ENCODE data around the gene LIN37. TPM values are rescaled to one million over a fixed set of nuclear protein-coding genes. Genes with fewer than 3 reads are reported as not detected.

LIN37 gene
- total and polyA plus RNA-seq, 2 of the 13 experiments (the other 11 are each of a cell fraction or from before 2014, with no cell fraction given) = 6.3 to 8.7 TPM

DNA sequence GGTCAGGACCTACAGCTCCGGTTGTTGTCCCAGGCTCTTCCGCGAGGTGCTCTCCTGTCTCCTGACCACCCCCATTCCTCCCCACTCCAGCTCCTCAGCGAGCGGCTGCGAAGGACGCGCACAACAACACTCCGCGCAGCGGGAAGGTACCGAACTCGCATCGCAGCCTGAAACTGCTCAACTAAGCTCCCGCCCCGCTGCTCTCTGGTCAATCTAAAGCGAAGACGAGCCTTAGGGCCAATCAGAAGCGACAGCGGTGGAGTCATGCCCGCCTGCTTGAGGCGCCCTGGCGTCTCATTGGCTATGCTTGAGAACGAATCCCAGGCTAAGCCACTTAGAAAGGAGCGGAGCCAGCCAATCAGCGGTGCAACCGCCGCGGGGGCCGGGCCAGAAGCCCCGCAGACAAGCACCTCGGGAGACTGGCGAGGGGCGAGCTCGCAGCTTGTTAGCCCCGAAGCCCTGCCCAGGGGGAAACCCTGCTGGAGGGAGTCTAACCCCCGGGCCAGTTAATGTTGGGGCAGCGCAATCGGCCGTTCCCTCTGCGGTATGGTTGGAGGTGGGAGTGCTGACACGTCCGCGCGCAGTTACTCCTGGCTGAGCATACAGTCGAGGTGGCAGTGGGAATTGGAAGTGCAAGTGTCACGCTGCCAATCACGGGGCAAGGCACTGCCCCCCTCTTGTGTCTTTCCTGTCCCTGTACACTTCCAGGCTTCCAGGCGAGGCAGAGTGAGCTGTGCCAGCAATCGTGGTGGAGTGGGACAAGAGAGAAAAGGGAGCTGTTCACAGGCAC lies 46.0 kb upstream of the LIN37 start (continued):
- no peak for TF ChIP-seq ZNF614 (CRISPR knock-in tag; IDR thresholded peaks at IDR 0.05; ENCODE audit: borderline replicate concordance)
- peak; percentile 52 for TF ChIP-seq HNRNPLL (IDR thresholded peaks at IDR 0.05; ENCODE audit: low read depth, low read length, poor library complexity, severe bottlenecking)
- no peak for TF ChIP-seq NCOA1 (CRISPR knock-in tag; IDR thresholded peaks at IDR 0.05)
- 0 out of 2 replicates have a peak, but pooled peaks have one; percentile 65 for TF ChIP-seq ZFP90 (CRISPR knock-in tag; IDR thresholded peaks at IDR 0.05; ENCODE audit: borderline replicate concordance)
- TF ChIP-seq ZFP62 (CRISPR knock-in tag; IDR thresholded peaks at IDR 0.05) = no peak
- TF ChIP-seq ZNF776 (CRISPR knock-in tag; IDR thresholded peaks at IDR 0.05) = peak; percentile 26; the same call in 1 of the 2 replicates
- no peak for TF ChIP-seq HOXA7 (CRISPR knock-in tag; IDR thresholded peaks at IDR 0.05)
- TF ChIP-seq NR2F1 (CRISPR knock-in tag; IDR thresholded peaks at IDR 0.05) = no peak
- no peak for TF ChIP-seq ZNF564 (CRISPR knock-in tag; IDR thresholded peaks at IDR 0.05)
- no peak for TF ChIP-seq ZNF644 (CRISPR knock-in tag; IDR thresholded peaks at IDR 0.05; ENCODE audit: low read depth)
- TF ChIP-seq MEIS2 (CRISPR knock-in tag; IDR thresholded peaks at IDR 0.05) = 0 out of 2 replicates have a peak, but pooled peaks have one; percentile 8
- TF ChIP-seq SRF (IDR thresholded peaks at IDR 0.05; ENCODE audit: low read depth, low read length) = no peak
- 0 out of 2 replicates have a peak, but pooled peaks have one; percentile 63 for TF ChIP-seq ZFP37 (CRISPR knock-in tag; IDR thresholded peaks at IDR 0.05; ENCODE audit: borderline replicate concordance)
- peak; percentile 84; the same call in 1 of the 2 replicates for TF ChIP-seq MTF2 (CRISPR knock-in tag; IDR thresholded peaks at IDR 0.05; ENCODE audit: borderline replicate concordance)
- no peak for TF ChIP-seq KDM1A (CRISPR knock-in tag; IDR thresholded peaks at IDR 0.05)
- TF ChIP-seq, protein P1, sequence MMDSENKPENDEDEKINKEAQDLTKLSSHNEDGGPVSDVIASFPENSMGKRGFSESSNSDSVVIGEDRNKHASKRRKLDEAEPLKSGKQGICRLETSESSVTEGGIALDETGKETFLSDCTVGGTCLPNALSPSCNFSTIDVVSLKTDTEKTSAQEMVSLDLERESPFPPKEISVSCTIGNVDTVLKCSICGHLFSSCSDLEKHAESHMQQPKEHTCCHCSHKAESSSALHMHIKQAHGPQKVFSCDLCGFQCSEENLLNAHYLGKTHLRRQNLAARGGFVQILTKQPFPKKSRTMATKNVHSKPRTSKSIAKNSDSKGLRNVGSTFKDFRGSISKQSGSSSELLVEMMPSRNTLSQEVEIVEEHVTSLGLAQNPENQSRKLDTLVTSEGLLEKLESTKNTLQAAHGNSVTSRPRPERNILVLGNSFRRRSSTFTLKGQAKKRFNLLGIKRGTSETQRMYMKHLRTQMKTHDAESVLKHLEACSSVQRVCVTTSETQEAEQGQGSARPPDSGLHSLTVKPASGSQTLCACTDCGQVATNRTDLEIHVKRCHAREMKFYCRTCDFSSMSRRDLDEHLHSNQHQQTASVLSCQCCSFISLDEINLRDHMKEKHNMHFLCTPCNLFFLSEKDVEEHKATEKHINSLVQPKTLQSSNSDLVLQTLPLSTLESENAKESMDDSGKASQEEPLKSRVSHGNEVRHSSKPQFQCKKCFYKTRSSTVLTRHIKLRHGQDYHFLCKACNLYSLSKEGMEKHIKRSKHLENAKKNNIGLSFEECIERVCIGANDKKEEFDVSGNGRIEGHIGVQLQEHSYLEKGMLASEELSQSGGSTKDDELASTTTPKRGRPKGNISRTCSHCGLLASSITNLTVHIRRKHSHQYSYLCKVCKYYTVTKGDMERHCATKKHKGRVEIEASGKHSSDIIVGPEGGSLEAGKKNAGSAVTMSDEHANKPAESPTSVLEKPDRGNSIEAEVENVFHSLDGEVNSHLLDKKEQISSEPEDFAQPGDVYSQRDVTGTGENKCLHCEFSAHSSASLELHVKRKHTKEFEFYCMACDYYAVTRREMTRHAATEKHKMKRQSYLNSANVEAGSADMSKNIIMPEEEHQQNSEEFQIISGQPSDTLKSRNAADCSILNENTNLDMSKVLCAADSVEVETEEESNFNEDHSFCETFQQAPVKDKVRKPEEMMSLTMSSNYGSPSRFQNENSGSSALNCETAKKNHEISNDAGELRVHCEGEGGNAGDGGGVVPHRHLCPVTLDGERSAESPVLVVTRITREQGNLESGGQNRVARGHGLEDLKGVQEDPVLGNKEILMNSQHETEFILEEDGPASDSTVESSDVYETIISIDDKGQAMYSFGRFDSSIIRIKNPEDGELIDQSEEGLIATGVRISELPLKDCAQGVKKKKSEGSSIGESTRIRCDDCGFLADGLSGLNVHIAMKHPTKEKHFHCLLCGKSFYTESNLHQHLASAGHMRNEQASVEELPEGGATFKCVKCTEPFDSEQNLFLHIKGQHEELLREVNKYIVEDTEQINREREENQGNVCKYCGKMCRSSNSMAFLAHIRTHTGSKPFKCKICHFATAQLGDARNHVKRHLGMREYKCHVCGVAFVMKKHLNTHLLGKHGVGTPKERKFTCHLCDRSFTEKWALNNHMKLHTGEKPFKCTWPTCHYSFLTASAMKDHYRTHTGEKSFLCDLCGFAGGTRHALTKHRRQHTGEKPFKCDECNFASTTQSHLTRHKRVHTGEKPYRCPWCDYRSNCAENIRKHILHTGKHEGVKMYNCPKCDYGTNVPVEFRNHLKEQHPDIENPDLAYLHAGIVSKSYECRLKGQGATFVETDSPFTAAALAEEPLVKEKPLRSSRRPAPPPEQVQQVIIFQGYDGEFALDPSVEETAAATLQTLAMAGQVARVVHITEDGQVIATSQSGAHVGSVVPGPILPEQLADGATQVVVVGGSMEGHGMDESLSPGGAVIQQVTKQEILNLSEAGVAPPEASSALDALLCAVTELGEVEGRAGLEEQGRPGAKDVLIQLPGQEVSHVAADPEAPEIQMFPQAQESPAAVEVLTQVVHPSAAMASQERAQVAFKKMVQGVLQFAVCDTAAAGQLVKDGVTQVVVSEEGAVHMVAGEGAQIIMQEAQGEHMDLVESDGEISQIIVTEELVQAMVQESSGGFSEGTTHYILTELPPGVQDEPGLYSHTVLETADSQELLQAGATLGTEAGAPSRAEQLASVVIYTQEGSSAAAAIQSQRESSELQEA (CRISPR knock-in tag; IDR thresholded peaks at IDR 0.05; ENCODE audit: not compliant biosample characterization) = peak; percentile 39
- no peak for TF ChIP-seq ZC3H4 (CRISPR knock-in tag; IDR thresholded peaks at IDR 0.05; ENCODE audit: borderline replicate concordance)
- TF ChIP-seq CCDC6 (CRISPR knock-in tag; IDR thresholded peaks at IDR 0.05) = no peak
- TF ChIP-seq, protein P2, sequence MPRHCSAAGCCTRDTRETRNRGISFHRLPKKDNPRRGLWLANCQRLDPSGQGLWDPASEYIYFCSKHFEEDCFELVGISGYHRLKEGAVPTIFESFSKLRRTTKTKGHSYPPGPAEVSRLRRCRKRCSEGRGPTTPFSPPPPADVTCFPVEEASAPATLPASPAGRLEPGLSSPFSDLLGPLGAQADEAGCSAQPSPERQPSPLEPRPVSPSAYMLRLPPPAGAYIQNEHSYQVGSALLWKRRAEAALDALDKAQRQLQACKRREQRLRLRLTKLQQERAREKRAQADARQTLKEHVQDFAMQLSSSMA (CRISPR knock-in tag; IDR thresholded peaks at IDR 0.05) = peak; percentile 94
- TF ChIP-seq HHEX (CRISPR knock-in tag; IDR thresholded peaks at IDR 0.05) = no peak
- peak; percentile 75 for TF ChIP-seq SALL1 (CRISPR knock-in tag; IDR thresholded peaks at IDR 0.05)
- no peak for TF ChIP-seq ZNF546 (CRISPR knock-in tag; conservative IDR thresholded peaks at IDR 0.05)
- no peak for TF ChIP-seq POLR2AphosphoS2 (IDR thresholded peaks at IDR 0.05; ENCODE audit: low read depth, low read length)
